ENCODE results near the gene ZNF639. TPM values are rescaled to one million over a fixed set of nuclear protein-coding genes. Genes with fewer than 3 reads are reported as not detected.

ZNF639 gene
- total RNA-seq, 2 donors from 2014 or later: 18.6 to 29.4 TPM

- H3K27me3 ChIP-seq: no peaks in the 10 kb centered on the region
- no peaks in the 10 kb centered on the region for H3K9me3 ChIP-seq
- intact Hi-C loops (cut with DNase I): no loop called here
- no peak overlapping the region for H3K27ac ChIP-seq
- no peak for DNase-seq
- H3K4me1 ChIP-seq: no peaks in the 10 kb centered on the region
- no peak overlapping the region for H3K4me3 ChIP-seq
- H3K9ac ChIP-seq (ENCODE audit: low read depth in 2 of 2, low read length in 2 of 2): no peak overlapping the region
- TF ChIP-seq, protein P1, sequence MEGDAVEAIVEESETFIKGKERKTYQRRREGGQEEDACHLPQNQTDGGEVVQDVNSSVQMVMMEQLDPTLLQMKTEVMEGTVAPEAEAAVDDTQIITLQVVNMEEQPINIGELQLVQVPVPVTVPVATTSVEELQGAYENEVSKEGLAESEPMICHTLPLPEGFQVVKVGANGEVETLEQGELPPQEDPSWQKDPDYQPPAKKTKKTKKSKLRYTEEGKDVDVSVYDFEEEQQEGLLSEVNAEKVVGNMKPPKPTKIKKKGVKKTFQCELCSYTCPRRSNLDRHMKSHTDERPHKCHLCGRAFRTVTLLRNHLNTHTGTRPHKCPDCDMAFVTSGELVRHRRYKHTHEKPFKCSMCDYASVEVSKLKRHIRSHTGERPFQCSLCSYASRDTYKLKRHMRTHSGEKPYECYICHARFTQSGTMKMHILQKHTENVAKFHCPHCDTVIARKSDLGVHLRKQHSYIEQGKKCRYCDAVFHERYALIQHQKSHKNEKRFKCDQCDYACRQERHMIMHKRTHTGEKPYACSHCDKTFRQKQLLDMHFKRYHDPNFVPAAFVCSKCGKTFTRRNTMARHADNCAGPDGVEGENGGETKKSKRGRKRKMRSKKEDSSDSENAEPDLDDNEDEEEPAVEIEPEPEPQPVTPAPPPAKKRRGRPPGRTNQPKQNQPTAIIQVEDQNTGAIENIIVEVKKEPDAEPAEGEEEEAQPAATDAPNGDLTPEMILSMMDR (IDR thresholded peaks at IDR 0.05): no peak
- H3K36me3 ChIP-seq: no peaks in the 10 kb centered on the region
These were observed 33.2 kb downstream of the ZNF639 start for GRCh38 chr3:179355996-179356395.

GRCh38 chr3:179363332-179363731 is 40.5 kb downstream of the ZNF639 start:
- H3K9me3 ChIP-seq: no peaks in the 10 kb centered on the region
- no peak for DNase-seq
- H3K27ac ChIP-seq: no peak overlapping the region
- H3K4me3 ChIP-seq: no peak overlapping the region
- no peak overlapping the region for H3K9ac ChIP-seq (ENCODE audit: low read depth in 2 of 2, low read length in 2 of 2)
- intact Hi-C loops (cut with DNase I): loop anchor here (10.0 kb wide), 1 partner anchor 231 kb away; no protein-coding TSS in a partner anchor
- H3K27me3 ChIP-seq: no peaks in the 10 kb centered on the region
- H3K4me1 ChIP-seq: no peaks in the 10 kb centered on the region
- TF ChIP-seq, protein P1 (IDR thresholded peaks at IDR 0.05): no peak
- H3K36me3 ChIP-seq: peaks cover 12% of the 10 kb centered on the region

DNA sequence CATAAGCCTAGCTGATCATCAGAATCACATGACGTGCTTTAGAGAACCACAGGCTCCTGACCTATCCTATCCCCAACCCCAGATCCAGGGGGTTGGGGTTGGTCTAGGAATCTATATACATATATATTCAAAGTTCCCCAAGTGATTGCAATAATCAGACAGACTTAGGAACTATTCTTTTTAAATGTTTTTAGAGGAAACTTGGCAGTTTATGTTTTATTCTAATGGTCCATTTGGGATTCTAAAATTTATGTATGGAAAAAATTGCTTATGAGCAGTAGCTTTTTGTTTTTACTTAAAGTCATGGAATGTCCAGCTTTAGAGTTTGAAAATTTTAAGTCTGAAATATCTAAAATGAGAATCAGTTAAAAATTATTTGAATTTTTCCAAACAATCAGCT is 46.8 kb downstream of the ZNF639 start:
- Histone ChIP-seq H3K4me1 (no peaks in the 10 kb centered on the region), H3K27ac (no peak overlapping the region), H3K36me3 (peaks cover 4% of the 10 kb centered on the region), H3K9ac (ENCODE audit: low read depth in 2 of 2, low read length in 2 of 2) (no peak overlapping the region), H3K27me3 (no peaks in the 10 kb centered on the region), H3K4me3 (no peak overlapping the region), H3K9me3 (no peaks in the 10 kb centered on the region)
- no peak for DNase-seq
- TF ChIP-seq, protein P1 (IDR thresholded peaks at IDR 0.05): no peak
- intact Hi-C loops (cut with DNase I): loop anchor here (10.0 kb wide), 1 partner anchor 225 kb away; no protein-coding TSS in a partner anchor

- TF ChIP-seq, protein P1 (IDR thresholded peaks at IDR 0.05): no peak
- no peak overlapping the region for H3K4me3 ChIP-seq
- no peak for DNase-seq
- no peaks in the 10 kb centered on the region for H3K36me3 ChIP-seq
- H3K4me1 ChIP-seq: no peaks in the 10 kb centered on the region
- H3K27ac ChIP-seq: no peak overlapping the region
- H3K27me3 ChIP-seq: no peaks in the 10 kb centered on the region
- intact Hi-C loops (cut with DNase I): no loop called here
- H3K9ac ChIP-seq (ENCODE audit: low read depth in 2 of 2, low read length in 2 of 2): no peak overlapping the region
- no peaks in the 10 kb centered on the region for H3K9me3 ChIP-seq
These were observed 51.1 kb downstream of the ZNF639 start for GRCh38 chr3:179373938-179374337.

DNA sequence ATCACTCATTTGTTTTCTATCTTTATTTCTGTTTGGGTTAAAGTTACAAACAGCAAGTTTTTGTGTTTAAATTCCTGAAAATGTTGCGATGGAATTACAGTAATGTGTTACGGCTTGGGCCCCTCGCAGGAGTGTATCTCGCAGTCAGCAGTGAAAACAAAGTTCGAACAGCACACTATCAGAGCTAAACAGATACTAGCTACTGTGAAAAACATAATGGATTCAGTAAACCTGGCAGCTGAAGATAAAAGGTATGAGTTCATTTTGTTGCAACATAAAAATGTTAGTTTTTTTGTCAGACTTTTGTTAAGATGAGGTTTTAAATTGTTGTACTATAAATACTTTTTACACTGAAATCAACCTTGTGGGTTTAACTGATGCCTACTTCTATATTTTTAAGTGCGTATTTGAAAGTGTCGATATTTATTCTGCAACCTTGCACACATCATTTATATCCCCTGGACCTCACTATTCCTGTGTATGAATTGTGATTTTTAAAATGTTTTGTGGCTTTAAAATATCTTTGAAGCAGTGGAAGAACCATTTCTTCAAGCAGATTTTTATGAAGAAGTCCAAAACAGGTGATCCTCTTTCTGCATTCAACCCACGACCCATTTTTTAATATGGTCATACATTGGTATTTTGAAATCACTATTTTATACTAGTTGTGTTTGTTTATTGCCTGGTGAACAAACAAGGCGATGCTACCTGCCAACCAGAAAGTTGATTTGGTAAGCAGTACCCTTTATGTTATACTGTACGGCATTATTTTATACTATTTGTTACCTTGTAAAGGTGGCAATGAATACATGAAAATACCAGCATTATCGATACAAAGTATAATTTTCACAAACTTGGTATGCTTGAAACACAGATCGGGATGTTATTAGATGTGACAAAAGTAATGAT is 52.5 kb downstream of the ZNF639 start:
- TF ChIP-seq, protein P1 (IDR thresholded peaks at IDR 0.05): no peak
- H3K36me3 ChIP-seq: no peaks in the 10 kb centered on the region

More for the DNA sequence above, 52.5 kb downstream of the ZNF639 start:
- intact Hi-C loops (cut with DNase I): no loop called here
- no peak overlapping the region for H3K9ac ChIP-seq (ENCODE audit: low read depth in 2 of 2, low read length in 2 of 2)
- H3K27me3 ChIP-seq: no peaks in the 10 kb centered on the region
- DNase-seq: no peak
- no peak overlapping the region for H3K27ac ChIP-seq
- H3K9me3 ChIP-seq: no peaks in the 10 kb centered on the region
- H3K4me1 ChIP-seq: no peaks in the 10 kb centered on the region
- no peak overlapping the region for H3K4me3 ChIP-seq

Data from colonic mucosa (tissue), 4 donors.